ENCODE results near the gene NFASC.

Gene NFASC

GRCh38 chr1:205059660-205060059, 189.0 kb downstream of the NFASC start:
- TF ChIP-seq, protein P1, sequence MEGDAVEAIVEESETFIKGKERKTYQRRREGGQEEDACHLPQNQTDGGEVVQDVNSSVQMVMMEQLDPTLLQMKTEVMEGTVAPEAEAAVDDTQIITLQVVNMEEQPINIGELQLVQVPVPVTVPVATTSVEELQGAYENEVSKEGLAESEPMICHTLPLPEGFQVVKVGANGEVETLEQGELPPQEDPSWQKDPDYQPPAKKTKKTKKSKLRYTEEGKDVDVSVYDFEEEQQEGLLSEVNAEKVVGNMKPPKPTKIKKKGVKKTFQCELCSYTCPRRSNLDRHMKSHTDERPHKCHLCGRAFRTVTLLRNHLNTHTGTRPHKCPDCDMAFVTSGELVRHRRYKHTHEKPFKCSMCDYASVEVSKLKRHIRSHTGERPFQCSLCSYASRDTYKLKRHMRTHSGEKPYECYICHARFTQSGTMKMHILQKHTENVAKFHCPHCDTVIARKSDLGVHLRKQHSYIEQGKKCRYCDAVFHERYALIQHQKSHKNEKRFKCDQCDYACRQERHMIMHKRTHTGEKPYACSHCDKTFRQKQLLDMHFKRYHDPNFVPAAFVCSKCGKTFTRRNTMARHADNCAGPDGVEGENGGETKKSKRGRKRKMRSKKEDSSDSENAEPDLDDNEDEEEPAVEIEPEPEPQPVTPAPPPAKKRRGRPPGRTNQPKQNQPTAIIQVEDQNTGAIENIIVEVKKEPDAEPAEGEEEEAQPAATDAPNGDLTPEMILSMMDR (IDR thresholded peaks at IDR 0.05; ENCODE audit: extremely low read depth, missing control alignments), result no peak
- no peak for DNase-seq (ENCODE audit: low spot score)

GRCh38 chr1:205060746-205061145, 190.1 kb downstream of the NFASC start:
- TF ChIP-seq, protein P1 (IDR thresholded peaks at IDR 0.05; ENCODE audit: extremely low read depth, missing control alignments), result no peak
- DNase-seq (ENCODE audit: low spot score), result no peak

- TF ChIP-seq, protein P1 (IDR thresholded peaks at IDR 0.05; ENCODE audit: extremely low read depth, missing control alignments), result no peak
- DNase-seq (ENCODE audit: low spot score), result no peak
Measured at GRCh38 chr1:205061227-205061626, 190.6 kb downstream of the NFASC start.

DNA sequence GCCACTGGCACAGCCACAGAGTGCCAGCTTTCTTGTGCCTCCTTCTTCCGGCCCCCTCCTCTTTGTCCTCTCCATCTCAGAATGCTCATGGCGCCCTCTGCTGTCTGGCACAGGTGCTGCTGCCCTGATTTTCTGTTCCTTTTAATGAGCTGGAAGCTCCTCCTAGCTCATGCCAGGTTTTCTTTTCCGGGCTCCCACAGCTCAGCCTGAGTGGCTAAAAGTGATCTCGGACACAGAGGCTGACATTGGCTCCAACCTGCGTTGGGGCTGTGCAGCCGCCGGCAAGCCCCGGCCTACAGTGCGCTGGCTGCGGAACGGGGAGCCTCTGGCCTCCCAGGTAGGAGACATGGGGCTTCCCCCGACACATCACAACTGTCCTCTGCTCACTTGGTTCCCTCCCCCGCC, 191.0 kb downstream of the NFASC start:
- peak; percentile 82 for DNase-seq (ENCODE audit: low spot score)
- TF ChIP-seq, protein P1 (IDR thresholded peaks at IDR 0.05; ENCODE audit: extremely low read depth, missing control alignments), result peak; percentile 81

DNA sequence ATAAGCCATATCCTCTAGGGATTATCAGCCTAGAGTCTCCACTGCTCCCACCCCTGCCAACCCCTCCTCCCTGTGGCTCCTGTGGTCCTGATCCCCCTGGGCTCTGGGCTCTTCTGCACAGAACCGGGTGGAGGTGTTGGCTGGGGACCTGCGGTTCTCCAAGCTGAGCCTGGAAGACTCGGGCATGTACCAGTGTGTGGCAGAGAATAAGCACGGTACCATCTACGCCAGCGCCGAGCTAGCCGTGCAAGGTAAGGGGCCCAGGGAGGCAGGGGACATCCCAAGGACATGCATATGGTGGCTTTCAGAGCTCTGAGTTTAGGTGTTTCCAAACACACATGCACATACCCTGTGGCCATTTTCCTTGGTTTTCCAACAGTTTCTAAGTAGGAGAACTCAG, 191.7 kb downstream of the NFASC start:
- DNase-seq (ENCODE audit: low spot score), result no peak
- TF ChIP-seq, protein P1 (IDR thresholded peaks at IDR 0.05; ENCODE audit: extremely low read depth, missing control alignments), result no peak

GRCh38 chr1:205062895-205063294, 192.2 kb downstream of the NFASC start:
- TF ChIP-seq, protein P1 (IDR thresholded peaks at IDR 0.05; ENCODE audit: extremely low read depth, missing control alignments), result no peak
- DNase-seq (ENCODE audit: low spot score), result no peak

- TF ChIP-seq, protein P1 (IDR thresholded peaks at IDR 0.05; ENCODE audit: extremely low read depth, missing control alignments), result no peak
- no peak for DNase-seq (ENCODE audit: low spot score)
Measured at GRCh38 chr1:205064301-205064700, 193.6 kb downstream of the NFASC start.

Data from GM20000 (cell line).